NCI-H2196 treated with DMSO at 0.1 percent for 48 hours (cell line): ENCODE results near the gene MYO9A.

ENCODE experiments used
- DNase-seq: peaks from one replicate; lab custom pipeline; 2025; ENCODE audit not compliant: unreplicated experiment; lab: John Stamatoyannopoulos, UW

The MYO9A gene, protein sequence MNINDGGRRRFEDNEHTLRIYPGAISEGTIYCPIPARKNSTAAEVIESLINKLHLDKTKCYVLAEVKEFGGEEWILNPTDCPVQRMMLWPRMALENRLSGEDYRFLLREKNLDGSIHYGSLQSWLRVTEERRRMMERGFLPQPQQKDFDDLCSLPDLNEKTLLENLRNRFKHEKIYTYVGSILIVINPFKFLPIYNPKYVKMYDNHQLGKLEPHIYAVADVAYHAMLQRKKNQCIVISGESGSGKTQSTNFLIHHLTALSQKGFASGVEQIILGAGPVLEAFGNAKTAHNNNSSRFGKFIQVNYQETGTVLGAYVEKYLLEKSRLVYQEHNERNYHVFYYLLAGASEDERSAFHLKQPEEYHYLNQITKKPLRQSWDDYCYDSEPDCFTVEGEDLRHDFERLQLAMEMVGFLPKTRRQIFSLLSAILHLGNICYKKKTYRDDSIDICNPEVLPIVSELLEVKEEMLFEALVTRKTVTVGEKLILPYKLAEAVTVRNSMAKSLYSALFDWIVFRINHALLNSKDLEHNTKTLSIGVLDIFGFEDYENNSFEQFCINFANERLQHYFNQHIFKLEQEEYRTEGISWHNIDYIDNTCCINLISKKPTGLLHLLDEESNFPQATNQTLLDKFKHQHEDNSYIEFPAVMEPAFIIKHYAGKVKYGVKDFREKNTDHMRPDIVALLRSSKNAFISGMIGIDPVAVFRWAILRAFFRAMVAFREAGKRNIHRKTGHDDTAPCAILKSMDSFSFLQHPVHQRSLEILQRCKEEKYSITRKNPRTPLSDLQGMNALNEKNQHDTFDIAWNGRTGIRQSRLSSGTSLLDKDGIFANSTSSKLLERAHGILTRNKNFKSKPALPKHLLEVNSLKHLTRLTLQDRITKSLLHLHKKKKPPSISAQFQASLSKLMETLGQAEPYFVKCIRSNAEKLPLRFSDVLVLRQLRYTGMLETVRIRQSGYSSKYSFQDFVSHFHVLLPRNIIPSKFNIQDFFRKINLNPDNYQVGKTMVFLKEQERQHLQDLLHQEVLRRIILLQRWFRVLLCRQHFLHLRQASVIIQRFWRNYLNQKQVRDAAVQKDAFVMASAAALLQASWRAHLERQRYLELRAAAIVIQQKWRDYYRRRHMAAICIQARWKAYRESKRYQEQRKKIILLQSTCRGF (N-terminal part only)

GRCh38 chr15:72118017-72118978 is at the start of gene MYO9A, which contains the start of gene SENP8:
MYO9A (minus strand) TSS chr15:72118150; CDS start chr15:72046563, 71,587 bp downstream.
SENP8 (plus strand) TSS chr15:72118403; CDS start chr15:72139624, 21,221 bp downstream.
- peak; percentile 83 for DNase-seq

- DNase-seq, result no peak
Measured at GRCh38 chr15:72167445-72167844, 49.5 kb upstream of the MYO9A start.

GRCh38 chr15:72166716-72167417 is 48.9 kb upstream of the MYO9A start:
- no peak for DNase-seq

DNA sequence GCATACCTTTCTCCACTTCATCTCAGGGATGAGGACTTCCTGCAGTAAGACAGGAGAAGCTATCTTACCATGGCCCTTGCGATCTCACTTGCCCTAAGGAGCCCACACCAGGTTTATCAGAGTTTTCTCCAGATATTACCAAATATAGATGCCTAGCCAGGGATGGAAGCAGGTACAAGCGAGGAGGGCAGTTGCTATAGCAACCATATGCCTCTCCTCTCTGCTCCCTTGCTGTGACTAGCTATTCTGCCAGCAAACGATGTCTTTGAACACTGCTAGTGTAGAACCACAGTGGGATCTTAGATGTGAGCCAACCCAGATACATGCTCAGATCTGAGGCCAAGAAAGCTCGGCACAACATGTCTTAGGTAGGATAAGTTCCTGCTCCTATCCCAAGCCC is 45.8 kb upstream of the MYO9A start:
- DNase-seq, result no peak

DNA sequence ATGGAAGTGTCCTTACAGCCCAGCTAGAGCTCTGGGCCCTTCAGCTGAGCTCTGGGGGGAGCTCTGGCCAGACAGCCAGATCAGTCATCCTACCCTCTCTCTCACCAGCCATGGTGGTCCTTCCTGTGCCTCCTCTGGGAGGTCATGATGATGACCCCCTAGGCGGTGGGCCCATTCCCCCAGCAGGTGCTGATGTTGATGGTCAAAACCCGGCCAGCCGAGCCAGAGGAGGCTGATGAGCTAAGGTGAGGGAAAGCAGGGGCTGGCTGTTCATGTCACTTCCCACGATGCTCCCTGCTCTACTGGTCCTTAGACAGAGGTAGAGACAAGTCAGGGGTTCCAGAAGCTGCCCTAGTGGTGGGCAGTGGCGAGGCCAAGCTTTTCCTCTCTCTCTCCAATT is 44.6 kb upstream of the MYO9A start:
- DNase-seq, result no peak

- no peak for DNase-seq
Measured at GRCh38 chr15:72161361-72162132, 43.6 kb upstream of the MYO9A start.

- DNase-seq, result no peak
Measured at GRCh38 chr15:72160696-72161245, 42.8 kb upstream of the MYO9A start.

DNA sequence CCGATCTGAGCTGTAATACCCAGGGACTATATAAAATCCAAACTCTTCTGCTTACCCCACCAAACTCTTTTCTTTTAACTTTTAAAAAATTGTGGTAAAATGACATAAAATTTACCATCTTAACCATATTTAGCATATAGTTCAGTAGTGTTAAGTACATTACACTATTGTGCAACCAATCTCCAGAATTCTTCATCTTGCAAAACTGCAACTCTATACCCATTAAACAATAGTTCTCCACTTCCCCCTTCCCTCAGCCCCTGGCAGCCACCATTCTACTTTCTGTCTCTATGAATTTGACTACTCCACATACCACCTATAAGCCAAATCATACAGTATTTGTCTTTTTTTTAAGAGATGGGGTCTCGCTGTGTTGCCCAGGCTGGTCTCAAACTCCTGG is 39.0 kb upstream of the MYO9A start:
- DNase-seq, result no peak

- DNase-seq, result peak; percentile 47
Measured at GRCh38 chr15:72155635-72156616, 38.0 kb upstream of the MYO9A start.

GRCh38 chr15:72155003-72155621 is 37.2 kb upstream of the MYO9A start:
- DNase-seq, result peak; percentile 36

GRCh38 chr15:72154316-72154715 is 36.4 kb upstream of the MYO9A start:
- DNase-seq, result no peak

- no peak for DNase-seq
Measured at GRCh38 chr15:72153269-72154000, 35.5 kb upstream of the MYO9A start.

DNA sequence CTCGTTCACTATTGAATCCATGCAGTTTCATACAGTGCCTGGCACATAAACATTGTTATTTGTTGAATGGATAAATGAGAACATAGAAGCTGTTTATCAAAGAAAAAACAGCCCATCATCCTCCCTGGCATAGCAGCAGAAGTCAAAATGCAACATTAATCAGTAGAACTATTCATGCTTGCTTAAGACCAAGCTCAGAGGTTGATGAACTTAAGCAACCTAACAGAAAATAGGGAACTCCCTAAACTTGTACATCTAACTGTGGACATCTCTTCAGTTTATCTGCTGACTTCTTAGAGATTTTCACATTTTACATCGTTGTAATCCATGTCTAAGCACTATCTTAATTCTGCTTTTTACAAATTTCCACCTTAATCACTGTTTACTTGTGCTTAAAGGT is 29.5 kb upstream of the MYO9A start:
- DNase-seq, result no peak

GRCh38 chr15:72146934-72147333 is 29.0 kb upstream of the MYO9A start:
- no peak for DNase-seq

GRCh38 chr15:72146221-72146620 is 28.3 kb upstream of the MYO9A start:
- DNase-seq, result no peak
